GM21825 (cell line): ENCODE measurements around the gene CEP170.

Experiments used
- ATAC-seq: cut with Tn5 transposase; IDR thresholded peaks from one replicate; pipeline ENCODE4 v1.9.1; 2021; ENCODE audit warnings: mild to moderate bottlenecking, moderate library complexity; ENCODE audit not compliant: unreplicated experiment

Gene CEP170

GRCh38 chr1:243254927-243255790, at the start of gene CEP170:
Gene CEP170, minus strand, starts transcription at chr1:243255281. Its CDS starts 30,001 bp downstream, at chr1:243225280.
- ATAC-seq = peak; percentile 48

- ATAC-seq = no peak
Measured at GRCh38 chr1:243301059-243301458, 46.0 kb upstream of the CEP170 start.

- no peak for ATAC-seq
Measured at GRCh38 chr1:243299069-243299468, 44.0 kb upstream of the CEP170 start.

DNA sequence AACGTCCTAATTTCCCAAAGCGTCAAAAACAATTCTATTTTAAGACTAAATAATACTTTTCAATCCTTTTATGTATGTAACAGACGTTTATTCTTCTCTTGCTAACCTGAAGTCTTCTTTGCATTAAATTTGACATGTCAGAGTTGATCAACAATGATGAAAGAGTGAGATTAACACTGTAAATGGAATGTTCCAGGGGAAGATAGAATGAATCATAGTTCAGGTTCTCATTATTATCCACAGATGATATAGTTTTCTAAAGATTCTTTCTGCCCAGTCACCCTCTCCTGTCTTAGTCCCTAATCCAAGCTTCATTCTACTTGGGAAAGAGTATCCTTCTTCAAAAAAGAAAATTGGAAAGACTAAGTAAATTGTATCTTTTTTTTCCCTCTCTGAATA, 39.6 kb upstream of the CEP170 start:
- no peak for ATAC-seq

DNA sequence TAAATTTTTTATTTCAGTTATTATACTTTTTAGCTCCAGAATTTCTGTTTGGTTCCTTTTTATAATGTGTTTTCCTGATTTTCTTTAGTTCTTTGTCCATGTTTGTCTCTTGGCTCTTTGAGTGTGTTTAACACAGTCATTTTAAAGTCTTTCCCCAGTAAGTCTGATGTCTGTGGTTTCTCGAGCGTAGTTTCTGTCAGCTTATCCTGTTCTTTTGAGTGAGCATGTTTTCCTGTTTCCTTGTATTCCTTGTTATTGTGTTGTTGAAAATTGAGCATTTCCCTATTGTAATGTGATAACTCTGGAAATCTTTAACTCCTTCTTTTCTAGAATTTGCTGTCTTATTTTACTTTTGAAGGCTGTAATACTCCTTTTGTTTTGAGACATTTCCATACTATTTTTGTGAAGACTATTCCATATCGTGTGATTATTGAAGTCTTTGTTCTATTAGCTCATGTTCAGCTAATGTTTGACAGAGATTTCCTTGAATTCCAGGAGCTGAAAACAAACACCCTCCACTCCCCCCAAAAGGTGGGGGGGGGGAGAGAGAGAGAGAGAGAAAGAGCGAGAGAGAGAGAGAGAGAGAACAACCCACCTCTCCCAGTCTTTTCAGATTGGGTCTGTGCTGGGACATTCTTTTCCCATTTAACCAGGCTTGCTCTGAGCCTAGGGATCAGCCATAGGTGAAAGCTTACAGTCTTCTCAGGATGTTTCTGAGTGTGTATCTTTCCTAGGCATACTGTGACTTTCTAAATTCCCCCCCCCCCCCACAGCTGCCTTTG, 39.1 kb upstream of the CEP170 start:
- no peak for ATAC-seq

DNA sequence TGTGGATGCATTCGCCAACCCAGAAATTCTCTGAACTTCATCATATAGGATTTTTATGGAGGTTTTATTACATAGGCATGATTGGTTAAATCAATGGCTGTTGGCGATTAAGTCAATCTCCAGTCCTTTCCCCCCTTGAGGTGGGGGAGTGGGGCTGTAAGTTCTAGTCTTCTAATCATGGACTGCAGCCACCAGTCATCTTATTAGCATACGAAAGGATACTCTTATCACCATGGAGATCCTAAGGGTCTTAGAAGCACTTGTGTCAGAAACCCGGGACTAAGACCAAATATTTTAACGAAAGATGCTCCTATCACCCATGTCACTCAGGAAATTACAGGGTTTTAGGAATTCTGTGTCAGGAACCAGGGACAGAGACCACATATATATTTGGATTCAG, 37.0 kb upstream of the CEP170 start:
- ATAC-seq = no peak

DNA sequence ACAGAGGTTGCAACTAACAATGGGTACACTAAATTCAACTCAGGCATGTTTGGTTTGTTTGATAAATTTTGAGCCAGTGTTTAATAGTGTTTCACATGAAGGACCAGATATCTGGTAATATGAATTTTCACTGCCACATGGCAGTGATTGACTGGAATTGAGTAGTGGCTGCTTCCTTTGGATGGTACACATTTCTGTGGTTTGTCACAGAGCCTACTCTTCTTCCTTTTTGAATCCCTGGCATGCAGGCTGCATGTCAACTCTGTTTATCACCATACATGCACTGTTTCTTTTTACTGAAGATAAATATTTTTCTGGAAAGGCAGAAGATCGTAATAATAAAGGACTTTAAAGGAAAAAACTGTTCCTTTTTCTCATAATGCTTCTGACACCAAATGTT, 36.2 kb upstream of the CEP170 start:
- ATAC-seq = no peak

GRCh38 chr1:243288062-243288461, 33.0 kb upstream of the CEP170 start:
- no peak for ATAC-seq

GRCh38 chr1:243287652-243288051, 32.6 kb upstream of the CEP170 start:
- ATAC-seq = peak; percentile 96

- no peak for ATAC-seq
Measured at GRCh38 chr1:243287123-243287460, 32.0 kb upstream of the CEP170 start.

- no peak for ATAC-seq
Measured at GRCh38 chr1:243286409-243287122, 31.5 kb upstream of the CEP170 start.

DNA sequence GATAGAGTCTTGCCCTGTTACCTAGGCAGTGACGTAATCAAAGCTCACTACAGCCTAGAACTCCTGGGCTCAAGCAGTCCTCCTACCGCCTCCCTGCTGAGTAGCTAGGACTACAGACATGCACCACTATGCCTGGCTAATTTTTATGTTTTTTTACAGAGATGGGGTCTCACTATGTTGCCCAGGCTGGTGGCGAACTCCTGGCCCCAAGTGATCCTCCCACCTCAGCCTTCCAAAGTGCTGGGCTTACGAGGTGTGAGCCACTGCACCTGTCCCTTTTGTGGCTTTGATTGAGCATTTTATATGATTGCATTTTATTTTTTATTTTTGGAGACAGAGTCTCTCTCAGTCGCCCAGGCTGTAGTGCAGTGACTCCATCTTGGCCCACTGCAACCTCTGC, 26.6 kb upstream of the CEP170 start:
- no peak for ATAC-seq

- ATAC-seq = no peak
Measured at GRCh38 chr1:243280571-243281129, 25.6 kb upstream of the CEP170 start.

DNA sequence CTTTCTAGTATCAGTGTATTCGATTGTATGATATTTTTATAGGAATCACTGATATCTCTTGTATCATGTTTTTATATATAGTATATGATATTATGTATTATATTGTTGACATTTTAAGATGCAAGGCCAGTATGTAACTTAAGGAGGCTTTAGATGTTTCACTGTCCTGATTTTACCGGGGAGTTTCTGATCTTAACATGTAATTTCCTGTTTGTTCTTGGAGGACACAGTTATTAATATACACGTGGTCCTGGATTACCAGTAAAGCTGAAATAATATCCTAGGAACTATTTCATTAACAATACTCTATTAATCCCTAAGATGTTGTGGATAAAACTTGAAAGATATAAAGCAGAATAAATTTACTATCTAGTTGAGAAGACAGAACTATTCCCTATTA, 20.2 kb upstream of the CEP170 start:
- no peak for ATAC-seq

DNA sequence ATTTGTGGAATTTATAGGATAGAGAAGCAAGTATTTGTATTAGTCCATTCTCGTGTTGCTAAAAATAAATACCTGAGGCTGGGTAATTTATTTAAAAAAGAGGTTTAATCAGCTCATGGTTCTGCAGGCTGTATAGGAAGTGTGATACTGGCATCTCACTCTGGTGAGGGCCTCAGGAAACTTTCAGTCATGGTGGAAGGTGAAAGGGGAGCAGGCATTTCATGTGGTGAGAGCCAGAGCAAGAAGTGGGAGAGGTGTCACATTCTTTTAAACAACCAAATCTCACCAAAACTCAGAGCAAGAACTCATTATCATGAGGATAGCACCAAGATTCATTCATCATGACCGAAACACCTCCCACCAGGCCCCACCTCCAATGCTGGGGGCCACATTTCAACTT, 18.9 kb upstream of the CEP170 start:
- ATAC-seq = no peak

DNA sequence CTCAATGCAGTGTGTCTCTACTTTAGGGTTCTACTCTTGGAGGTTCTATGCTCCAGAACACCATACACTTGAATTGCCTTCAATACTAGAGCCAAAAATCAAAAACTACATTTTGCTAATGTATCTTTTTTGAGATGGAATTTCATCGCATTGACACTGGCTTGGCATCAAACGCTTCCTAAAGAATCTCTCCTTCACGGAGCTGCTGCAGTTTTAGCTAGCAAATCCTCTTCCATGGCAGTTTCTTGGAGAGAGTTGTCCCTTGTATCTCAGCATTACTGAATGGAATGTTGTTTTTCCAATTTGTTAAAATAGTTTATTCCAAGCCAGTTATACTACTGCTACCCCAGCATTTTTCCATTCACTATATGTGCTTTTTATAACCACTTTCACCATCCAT, 18.4 kb upstream of the CEP170 start:
- ATAC-seq = no peak

GRCh38 chr1:243272401-243272800, 17.3 kb upstream of the CEP170 start:
- ATAC-seq = no peak

GRCh38 chr1:243271996-243272395, 16.9 kb upstream of the CEP170 start:
- no peak for ATAC-seq

DNA sequence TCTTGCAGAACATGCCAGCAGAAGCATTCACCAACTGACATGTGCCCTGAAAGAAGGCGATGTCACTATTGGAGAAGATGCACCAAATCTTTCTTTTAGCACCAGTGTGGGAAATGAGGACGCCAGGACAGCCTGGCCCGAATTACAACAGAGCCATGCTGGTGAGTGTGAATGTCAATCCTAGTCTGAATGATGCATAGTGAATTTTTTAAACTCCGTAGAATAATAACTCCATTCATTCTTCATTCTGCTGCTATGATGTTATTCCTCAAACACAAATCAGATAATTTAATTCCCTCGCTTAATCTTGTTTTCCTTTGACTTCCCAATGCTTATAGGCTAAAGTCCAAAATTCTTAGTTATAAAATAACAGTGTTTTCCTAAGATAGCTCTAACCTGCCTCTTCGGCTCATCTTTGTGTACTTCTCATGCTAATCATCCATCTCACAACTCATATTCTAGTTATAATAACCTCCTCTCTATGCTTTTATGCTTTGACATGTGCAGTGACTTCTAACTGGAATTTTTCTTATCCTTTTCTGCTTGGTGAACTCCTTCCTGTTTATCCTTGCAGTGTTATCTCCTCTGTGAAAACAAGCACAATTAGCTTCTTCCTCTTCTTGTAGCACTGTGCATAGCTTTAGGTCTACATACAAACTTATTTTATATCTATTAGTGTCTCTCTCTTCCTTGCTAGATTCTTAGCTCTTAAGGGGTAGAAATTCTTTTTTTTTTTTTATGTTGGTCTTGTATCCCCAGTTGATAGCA, 15.2 kb upstream of the CEP170 start:
- ATAC-seq = no peak

- no peak for ATAC-seq
Measured at GRCh38 chr1:243269461-243269801, 14.3 kb upstream of the CEP170 start.
